ENCODE results near the gene MESD. TPM values are rescaled to one million over a fixed set of nuclear protein-coding genes. Genes with fewer than 3 reads are reported as not detected.

Gene MESD
- total RNA-seq, 2 experiments from 2014 or later = 20.0 to 20.5 TPM

DNA sequence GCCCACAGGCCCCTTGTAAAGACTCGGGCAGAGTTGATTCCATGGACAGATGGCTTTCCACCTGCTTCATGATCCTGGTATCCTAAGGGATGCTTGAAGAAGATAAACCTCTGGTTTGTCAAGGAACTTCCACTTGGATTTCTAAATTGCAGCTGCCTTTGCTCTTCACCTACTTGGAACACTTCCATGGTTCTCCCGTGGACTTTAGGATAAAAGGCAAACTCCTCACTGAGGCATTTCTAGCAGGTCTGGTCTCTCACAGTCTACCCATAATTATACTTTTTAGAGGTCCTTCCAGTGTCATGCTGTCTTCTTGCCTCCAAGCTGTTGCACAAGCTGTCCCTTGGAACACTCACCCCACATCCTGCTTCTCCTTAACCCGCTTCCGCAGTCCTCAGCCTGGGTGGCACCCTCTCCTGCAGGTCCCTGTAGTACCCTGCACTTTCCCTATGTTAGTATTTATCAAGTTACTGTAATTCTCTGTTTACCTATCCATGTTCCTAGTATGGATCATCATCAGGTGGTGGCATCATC, 23.8 kb upstream of the MESD start:
- Mint-ChIP-seq H3K36me3 (peaks cover 3% of the 10 kb centered on the region), H3K4me3 (no peak overlapping the region), H3K9me3 (no peaks in the 10 kb centered on the region), H3K4me1 (ENCODE audit: low read depth) (peaks cover 25% of the 10 kb centered on the region), H3K27me3 (no peaks in the 10 kb centered on the region), H3K27ac (no peak overlapping the region)
- intact Hi-C loops (cut with micrococcal nuclease) = no loop called here
- POLR2A ChIA-PET = interaction anchor here (1.1 kb wide), 1 partner anchor 1702 kb away, joined by 3 read pairs; the partner anchor contains the start of gene TMED3
- CTCF ChIA-PET = interaction anchor here (1.3 kb wide), 1 partner anchor 12 kb away, joined by 4 read pairs; no protein-coding TSS in a partner anchor
- DNase-seq = no peak

DNA sequence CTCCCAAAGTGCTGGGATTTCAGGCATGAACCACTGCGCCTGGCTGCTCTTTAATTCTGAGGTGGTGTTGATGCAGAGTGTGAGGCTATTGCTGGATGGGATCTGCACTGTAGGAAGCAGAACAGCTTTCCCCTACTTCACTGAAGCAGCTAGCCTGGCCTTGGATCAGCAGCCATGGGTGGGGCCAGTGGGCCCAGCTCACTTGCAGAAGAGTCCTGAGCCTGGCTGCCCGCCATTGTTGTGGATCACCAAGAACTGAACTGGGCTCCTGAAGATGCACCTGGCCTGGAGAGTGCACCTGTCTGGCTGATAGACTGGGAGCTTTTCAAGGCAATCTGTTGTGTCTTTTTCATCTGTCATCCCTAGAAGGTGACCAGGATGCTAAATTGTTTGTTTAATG, 23.0 kb upstream of the MESD start:
- intact Hi-C loops (cut with micrococcal nuclease) = no loop called here
- DNase-seq = no peak
- no peaks in the 10 kb centered on the region for H3K27me3 Mint-ChIP-seq
- peaks cover 3% of the 10 kb centered on the region for H3K36me3 Mint-ChIP-seq
- no peak overlapping the region for H3K4me3 Mint-ChIP-seq
- H3K9me3 Mint-ChIP-seq = no peaks in the 10 kb centered on the region
- CTCF ChIA-PET = interaction anchor here (1.3 kb wide), 1 partner anchor 11 kb away, joined by 4 read pairs; no protein-coding TSS in a partner anchor
- H3K4me1 Mint-ChIP-seq (ENCODE audit: low read depth) = peaks cover 34% of the 10 kb centered on the region
- H3K27ac Mint-ChIP-seq = no peak overlapping the region
- POLR2A ChIA-PET = interaction anchor here (1.1 kb wide), 1 partner anchor 1702 kb away, joined by 3 read pairs; the partner anchor contains the start of gene TMED3

DNA sequence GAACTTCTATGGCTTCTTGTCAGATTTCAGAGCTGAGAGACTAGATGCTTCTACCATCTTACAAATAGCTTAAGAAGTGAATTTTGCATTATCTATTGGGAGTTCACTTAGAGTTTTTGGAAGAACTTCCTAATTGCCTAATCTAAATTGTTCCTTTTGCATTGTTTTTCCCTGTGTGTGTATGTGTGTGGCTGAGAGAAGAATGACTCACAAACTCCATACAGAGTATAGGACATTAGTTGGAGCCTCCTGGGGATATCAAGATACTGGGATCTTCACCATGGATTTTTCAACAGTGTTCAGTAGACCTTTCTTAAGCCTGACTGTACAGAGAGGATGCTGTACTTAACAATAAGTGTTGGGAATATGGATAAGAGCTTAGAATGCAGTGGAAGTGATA, 22.0 kb upstream of the MESD start:
- Mint-ChIP-seq H3K9me3 (no peaks in the 10 kb centered on the region), H3K36me3 (peaks cover 3% of the 10 kb centered on the region), H3K27me3 (no peaks in the 10 kb centered on the region), H3K4me3 (no peak overlapping the region), H3K27ac (no peak overlapping the region), H3K4me1 (ENCODE audit: low read depth) (peaks cover 39% of the 10 kb centered on the region)
- CTCF ChIA-PET = interaction anchor here (1.0 kb wide), 1 partner anchor 12 kb away, joined by 3 read pairs; no protein-coding TSS in a partner anchor
- POLR2A ChIA-PET = no interaction called here
- no peak for DNase-seq
- intact Hi-C loops (cut with micrococcal nuclease) = no loop called here

DNA sequence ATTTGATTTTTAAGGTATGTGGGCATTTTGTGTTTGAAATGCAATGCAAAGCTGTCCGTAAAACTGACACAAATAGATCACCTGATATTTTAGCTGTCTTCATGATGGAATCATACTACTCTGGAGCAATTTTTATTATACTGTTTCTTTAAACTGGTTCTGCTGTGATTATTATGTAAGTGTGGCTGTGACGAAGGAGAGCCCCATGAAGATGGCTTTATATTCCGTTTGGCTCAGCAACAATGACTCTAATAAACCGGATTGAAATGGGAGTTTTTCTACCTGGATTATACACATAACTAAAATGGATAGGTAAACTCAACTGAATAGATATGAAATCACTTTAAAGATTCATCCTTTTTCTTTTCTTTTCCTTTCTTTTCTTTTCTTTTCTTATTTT, 20.5 kb upstream of the MESD start:
- ChIA-PET CTCF (interaction anchor here (2.0 kb wide), 1 partner anchor 256 kb away, joined by 9 read pairs; no protein-coding TSS in a partner anchor), POLR2A (interaction anchor here (1.0 kb wide), 1 partner anchor 9 kb away, joined by 3 read pairs; the partner anchor contains the start of gene TLNRD1)
- no peaks in the 10 kb centered on the region for H3K9me3 Mint-ChIP-seq
- peaks cover 3% of the 10 kb centered on the region for H3K36me3 Mint-ChIP-seq
- intact Hi-C loops (cut with micrococcal nuclease) = no loop called here
- peaks cover 50% of the 10 kb centered on the region for H3K4me1 Mint-ChIP-seq (ENCODE audit: low read depth)
- no peak overlapping the region for H3K4me3 Mint-ChIP-seq
- no peaks in the 10 kb centered on the region for H3K27me3 Mint-ChIP-seq
- no peak overlapping the region for H3K27ac Mint-ChIP-seq
- no peak for DNase-seq

DNA sequence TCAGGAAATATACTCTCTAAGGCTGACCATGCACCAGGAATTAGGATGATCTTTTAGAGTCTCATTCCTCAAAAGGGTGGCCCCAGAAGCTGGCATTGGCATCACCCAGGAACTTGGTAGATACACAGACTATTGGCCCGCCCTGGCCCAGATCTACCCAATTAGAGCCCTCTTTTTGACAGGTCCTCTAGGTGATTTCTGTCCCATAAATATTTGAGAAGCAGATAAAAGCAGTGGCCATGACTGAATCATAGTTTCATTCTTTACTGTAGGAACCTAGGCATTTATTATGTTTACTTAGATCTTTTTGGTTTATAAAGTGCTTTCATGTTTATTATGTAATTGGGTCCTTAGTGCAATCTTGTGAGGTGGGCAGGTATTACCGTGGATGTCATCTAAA, 18.7 kb upstream of the MESD start:
- Mint-ChIP-seq H3K27ac (no peak overlapping the region), H3K4me1 (ENCODE audit: low read depth) (peaks cover 68% of the 10 kb centered on the region), H3K4me3 (no peak overlapping the region), H3K36me3 (peaks cover 13% of the 10 kb centered on the region), H3K9me3 (no peaks in the 10 kb centered on the region), H3K27me3 (no peaks in the 10 kb centered on the region)
- intact Hi-C loops (cut with micrococcal nuclease) = no loop called here
- no peak for DNase-seq
- ChIA-PET CTCF (no interaction called here), POLR2A (no interaction called here)

DNA sequence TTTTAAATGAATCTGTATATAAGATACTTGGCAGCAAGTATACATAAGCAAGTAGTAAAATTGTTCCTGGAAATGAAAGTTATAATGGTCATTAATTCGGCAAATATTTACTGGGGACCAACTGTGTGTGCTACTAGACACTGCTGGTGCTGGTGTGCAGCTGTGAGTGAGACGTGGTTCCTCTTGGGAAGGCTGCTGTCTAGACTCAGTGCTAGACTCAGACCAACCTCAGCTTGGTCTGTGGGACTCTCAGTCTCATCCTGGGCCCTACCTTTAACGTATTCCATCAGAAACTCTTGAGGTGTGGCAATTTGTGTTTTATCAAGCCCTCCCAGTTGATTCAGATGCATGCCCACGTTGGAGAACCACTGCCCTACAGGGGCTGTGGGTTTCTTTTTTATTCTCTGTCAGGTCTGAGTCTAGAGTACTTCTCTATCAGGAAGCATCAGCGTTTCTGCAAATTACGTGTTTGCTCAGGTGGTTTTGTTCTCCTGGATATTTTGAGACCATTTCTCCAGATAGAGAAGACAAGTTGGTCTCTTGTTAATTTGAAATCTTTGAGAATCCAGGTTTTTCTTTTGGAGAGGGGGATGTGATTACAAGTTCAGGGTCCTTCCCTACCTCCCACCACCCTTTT, 17.9 kb upstream of the MESD start:
- intact Hi-C loops (cut with micrococcal nuclease) = no loop called here
- DNase-seq = no peak
- ChIA-PET CTCF (interaction anchor here (0.7 kb wide), 1 partner anchor 258 kb away, joined by 3 read pairs; no protein-coding TSS in a partner anchor), POLR2A (no interaction called here)
- H3K36me3 Mint-ChIP-seq = peaks cover 16% of the 10 kb centered on the region
- peaks cover 72% of the 10 kb centered on the region for H3K4me1 Mint-ChIP-seq (ENCODE audit: low read depth)
- no peak overlapping the region for H3K4me3 Mint-ChIP-seq
- no peak overlapping the region for H3K27ac Mint-ChIP-seq
- no peaks in the 10 kb centered on the region for H3K27me3 Mint-ChIP-seq
- no peaks in the 10 kb centered on the region for H3K9me3 Mint-ChIP-seq

DNA sequence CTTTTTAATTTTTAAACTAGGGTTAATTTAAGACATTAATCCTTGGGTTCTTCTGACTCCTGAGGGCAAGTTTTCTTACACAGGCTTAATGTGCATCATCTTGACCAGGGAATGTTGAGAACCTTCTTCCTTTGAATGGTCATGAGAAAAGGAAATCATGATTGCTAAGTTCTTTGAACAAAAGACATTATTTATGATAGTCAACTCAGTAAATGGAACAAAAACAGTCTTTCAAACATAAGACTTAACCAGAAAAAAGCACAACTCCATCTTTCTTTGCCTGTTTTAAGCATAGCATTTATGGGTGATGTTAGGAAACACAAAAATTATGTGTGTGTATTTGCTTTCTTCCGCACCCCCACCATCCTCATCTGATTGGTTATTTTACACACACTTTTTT, 16.5 kb upstream of the MESD start:
- intact Hi-C loops (cut with micrococcal nuclease) = no loop called here
- ChIA-PET POLR2A (no interaction called here), CTCF (no interaction called here)
- no peak for DNase-seq
- Mint-ChIP-seq H3K27ac (no peak overlapping the region), H3K9me3 (no peaks in the 10 kb centered on the region), H3K4me1 (ENCODE audit: low read depth) (peaks cover 66% of the 10 kb centered on the region), H3K27me3 (no peaks in the 10 kb centered on the region), H3K4me3 (no peak overlapping the region), H3K36me3 (peaks cover 16% of the 10 kb centered on the region)

DNA sequence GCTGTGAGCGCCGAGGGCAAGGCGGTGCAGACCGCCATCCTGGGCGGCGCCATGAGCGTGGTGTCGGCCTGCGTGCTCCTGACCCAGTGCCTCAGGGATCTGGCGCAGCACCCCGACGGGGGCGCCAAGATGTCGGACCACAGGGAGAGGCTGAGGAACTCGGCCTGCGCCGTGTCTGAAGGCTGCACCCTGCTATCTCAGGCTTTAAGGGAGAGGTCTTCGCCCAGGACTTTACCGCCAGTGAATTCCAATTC, 13.4 kb upstream of the MESD start:
- peaks cover 16% of the 10 kb centered on the region for H3K36me3 Mint-ChIP-seq
- peaks cover 54% of the 10 kb centered on the region for H3K4me1 Mint-ChIP-seq (ENCODE audit: low read depth)
- H3K4me3 Mint-ChIP-seq = no peak overlapping the region
- intact Hi-C loops (cut with micrococcal nuclease) = no loop called here
- CTCF ChIA-PET = no interaction called here
- H3K9me3 Mint-ChIP-seq = no peaks in the 10 kb centered on the region
- no peak for DNase-seq
- POLR2A ChIA-PET = interaction anchor here (1.2 kb wide), 1 partner anchor 13 kb away, joined by 3 read pairs; no protein-coding TSS in a partner anchor
- no peaks in the 10 kb centered on the region for H3K27me3 Mint-ChIP-seq
- H3K27ac Mint-ChIP-seq = no peak overlapping the region

DNA sequence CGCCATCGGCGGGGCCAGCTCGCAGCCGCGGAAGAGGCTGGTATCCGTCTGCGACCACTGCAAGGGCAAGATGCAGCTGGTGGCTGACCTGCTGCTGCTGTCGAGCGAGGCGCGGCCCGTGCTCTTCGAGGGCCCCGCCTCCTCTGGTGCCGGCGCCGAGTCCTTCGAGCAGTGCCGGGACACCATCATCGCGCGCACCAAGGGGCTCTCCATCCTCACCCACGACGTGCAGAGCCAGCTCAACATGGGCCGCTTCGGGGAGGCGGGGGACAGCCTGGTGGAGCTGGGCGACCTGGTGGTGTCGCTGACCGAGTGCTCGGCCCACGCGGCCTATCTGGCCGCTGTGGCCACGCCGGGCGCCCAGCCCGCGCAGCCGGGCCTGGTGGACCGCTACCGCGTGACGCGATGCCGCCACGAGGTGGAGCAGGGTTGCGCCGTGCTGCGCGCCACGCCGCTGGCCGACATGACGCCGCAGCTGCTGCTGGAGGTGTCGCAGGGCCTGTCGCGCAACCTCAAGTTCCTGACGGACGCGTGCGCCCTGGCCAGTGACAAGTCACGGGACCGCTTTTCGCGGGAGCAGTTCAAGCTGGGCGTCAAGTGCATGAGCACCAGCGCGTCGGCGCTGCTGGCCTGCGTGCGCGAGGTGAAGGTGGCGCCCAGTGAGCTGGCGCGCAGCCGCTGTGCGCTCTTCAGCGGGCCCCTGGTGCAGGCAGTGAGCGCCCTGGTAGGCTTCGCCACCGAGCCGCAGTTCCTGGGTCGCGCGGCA, 12.9 kb upstream of the MESD start:
- ChIA-PET CTCF (interaction anchor here (1.1 to 6.3 kb wide), 4 partner anchors 10 to 264 kb away, joined by 4 to 53 read pairs (median 5); no protein-coding TSS in a partner anchor), POLR2A (interaction anchor here (1.2 to 3.0 kb wide), 7 partner anchors 11 to 1031 kb away, joined by 3 to 22 read pairs (median 6); partner anchors contain the start of gene BCL2A1)
- no peak for DNase-seq
- Mint-ChIP-seq H3K27me3 (no peaks in the 10 kb centered on the region), H3K27ac (no peak overlapping the region), H3K4me1 (ENCODE audit: low read depth) (peaks cover 49% of the 10 kb centered on the region), H3K9me3 (no peaks in the 10 kb centered on the region), H3K36me3 (peaks cover 16% of the 10 kb centered on the region), H3K4me3 (peak overlapping the region; percentile 71)
- intact Hi-C loops (cut with micrococcal nuclease) = no loop called here

DNA sequence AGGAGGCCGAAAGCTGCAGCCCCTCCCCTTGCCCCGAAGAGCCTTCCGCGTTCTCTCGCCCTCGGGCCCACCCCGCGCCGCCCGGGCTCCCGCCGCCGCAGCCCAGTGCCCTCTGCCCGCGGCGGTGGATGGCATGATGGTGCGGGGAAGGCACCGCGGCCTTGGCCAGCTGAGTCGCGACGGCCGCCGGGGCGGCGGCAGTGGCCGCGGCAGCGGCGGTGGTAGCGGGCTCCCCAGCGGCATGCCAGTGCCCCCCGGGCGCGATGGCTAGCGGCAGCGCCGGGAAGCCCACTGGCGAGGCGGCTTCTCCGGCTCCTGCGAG, 12.4 kb upstream of the MESD start:
- peak overlapping the region; percentile 80 for H3K4me3 Mint-ChIP-seq
- ChIA-PET POLR2A (interaction anchor here (1.2 to 3.0 kb wide), 8 partner anchors 8 to 1031 kb away, joined by 3 to 22 read pairs (median 6); partner anchors contain the start of gene BCL2A1), CTCF (interaction anchor here (1.1 to 6.3 kb wide), 5 partner anchors 11 to 264 kb away, joined by 3 to 53 read pairs (median 5); no protein-coding TSS in a partner anchor)
- no peaks in the 10 kb centered on the region for H3K9me3 Mint-ChIP-seq
- H3K27me3 Mint-ChIP-seq = no peaks in the 10 kb centered on the region
- peaks cover 46% of the 10 kb centered on the region for H3K4me1 Mint-ChIP-seq (ENCODE audit: low read depth)
- H3K27ac Mint-ChIP-seq = peak overlapping the region; percentile 99
- H3K36me3 Mint-ChIP-seq = peaks cover 18% of the 10 kb centered on the region
- intact Hi-C loops (cut with micrococcal nuclease) = no loop called here
- DNase-seq = no peak

DNA sequence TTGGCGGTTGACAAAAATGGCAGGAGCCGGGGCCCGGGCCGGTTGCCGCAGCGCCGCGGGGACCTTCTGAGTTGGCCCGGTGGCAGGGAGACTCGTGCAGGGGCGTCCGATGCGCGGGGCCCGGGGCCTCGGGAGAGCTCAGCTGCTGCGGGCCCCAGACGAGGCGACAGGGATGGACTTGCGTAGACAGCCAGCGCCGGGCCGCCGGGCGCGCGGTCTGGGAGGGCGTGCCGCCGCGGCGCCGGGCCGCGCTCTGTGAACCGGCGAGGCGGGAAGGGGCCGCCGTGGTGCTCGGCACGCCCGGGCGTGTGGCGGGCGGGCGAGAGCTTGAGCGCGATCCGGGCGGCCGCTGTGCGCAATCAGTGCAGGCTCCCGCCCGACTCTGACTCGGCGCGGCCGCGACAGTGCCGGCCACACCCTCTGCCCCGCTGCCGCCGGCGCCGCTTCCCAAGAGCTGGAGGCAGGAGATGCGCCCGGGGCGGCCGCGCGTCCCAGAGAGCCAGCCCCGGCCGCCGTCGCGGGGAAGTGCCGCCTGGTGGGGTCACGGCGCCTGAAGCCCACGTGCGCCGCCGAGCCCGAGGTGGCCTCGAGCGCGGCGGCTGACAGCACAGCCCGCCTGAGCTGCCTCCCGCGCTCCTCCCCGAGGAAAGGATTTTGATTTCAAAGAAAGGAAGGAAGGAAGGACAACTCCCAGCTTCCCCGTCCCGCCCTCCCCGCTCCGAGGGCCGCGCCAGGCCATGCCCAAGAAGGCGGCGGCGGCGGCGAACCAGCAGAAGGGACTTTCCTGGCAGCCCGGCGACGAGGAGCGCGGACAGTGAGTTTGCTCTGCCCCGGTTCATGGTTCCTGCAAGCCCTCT, 11.8 kb upstream of the MESD start:
- intact Hi-C loops (cut with micrococcal nuclease) = loop anchor here (1.0 to 2.0 kb wide), 2 partner anchors 22 to 1045 kb away; partner anchors contain the start of gene MEX3B
- Mint-ChIP-seq H3K27ac (peak overlapping the region; percentile 99), H3K36me3 (peaks cover 18% of the 10 kb centered on the region), H3K9me3 (no peaks in the 10 kb centered on the region), H3K4me3 (peak overlapping the region; percentile 97), H3K27me3 (no peaks in the 10 kb centered on the region), H3K4me1 (ENCODE audit: low read depth) (peaks cover 44% of the 10 kb centered on the region)
- CTCF ChIA-PET = interaction anchor here (1.1 to 6.3 kb wide), 5 partner anchors 11 to 265 kb away, joined by 3 to 53 read pairs (median 5); no protein-coding TSS in a partner anchor
- peak; percentile 64 for DNase-seq
- POLR2A ChIA-PET = interaction anchor here (0.5 to 3.0 kb wide), 11 partner anchors 8 to 1030 kb away, joined by 3 to 22 read pairs (median 5); partner anchors contain the start of gene BCL2A1
